Activated T-helper 1 cell treated with Interleukin-2 at 50 U/mL for 16 hours (primary cell): ENCODE results near the gene ZIC4.

Source experiments
- DNase-seq: peaks from one replicate; pipeline ENCODE4 v3.0.0-alpha.2; 2020; ENCODE audit warnings: low read depth

The ZIC4 gene

DNA sequence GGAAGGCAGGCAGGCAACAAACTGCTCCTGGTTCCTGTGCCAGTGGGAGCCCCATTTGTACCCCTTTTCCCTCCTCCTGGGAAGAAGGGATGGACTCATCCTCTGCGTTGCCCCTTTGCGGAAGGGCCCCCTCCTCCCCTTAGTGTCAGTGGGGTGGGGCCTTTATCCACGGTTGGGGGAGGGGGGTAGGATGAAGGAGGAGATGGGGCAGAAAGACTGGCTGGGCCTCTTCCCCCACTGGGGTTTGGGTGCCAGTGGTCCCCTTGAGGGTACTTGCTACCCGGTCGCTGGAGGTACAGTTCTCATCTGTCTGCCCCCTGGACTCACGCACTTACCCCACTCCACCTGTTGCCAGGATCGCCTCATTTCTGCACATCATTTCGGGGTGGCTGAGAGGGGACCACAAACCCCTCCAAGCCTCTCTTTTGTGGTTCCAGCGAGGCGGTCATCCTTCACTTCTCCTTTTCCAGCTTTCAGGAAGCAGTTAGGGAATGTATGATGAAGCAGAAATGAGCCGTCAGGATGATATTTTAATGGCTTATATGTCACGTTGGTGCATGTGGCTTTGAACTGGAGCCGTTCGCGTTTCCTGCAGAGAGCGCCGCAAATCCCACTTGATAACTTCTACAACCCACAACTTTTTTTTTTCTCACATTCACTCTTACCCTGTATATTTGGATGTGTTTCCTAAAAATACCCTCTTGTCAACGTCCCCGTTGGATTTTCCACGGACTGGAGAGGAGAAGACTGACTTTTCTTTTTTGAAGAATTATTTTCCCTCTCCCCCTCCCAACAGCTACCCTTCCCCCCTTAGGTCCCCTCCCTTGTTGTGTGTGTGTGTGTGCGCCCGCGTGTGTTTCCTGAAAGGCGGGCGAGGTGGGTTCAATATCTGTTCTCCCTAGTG lies at the start of gene ZIC4:
ZIC4 (minus strand) TSS at position 516 of the 904 bp plus-strand sequence. CDS start 3,746 bp downstream, outside the sequence.
- DNase-seq: no peak

GRCh38 chr3:147449669-147450068 lies 43.3 kb upstream of the ZIC4 start:
- DNase-seq: no peak

DNA sequence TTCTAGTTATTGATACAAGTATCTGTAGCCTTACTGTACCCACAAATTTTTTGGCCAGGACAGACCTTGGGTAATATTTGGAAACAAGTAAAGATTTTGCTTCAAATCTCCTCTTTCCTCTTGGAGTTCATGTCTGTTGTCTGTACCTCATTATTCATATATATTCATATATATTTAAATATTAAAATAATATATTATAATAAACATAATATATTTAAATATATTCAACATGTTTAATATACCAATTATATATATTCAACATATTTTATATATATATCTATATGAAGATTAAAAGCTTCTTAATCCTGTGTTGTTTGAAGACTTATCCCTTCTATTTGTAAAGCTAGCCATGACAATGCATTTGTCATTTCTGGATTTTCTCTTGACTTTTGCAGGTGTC lies 40.9 kb upstream of the ZIC4 start:
- no peak for DNase-seq

- DNase-seq: no peak
Measured at GRCh38 chr3:147431751-147432150, 25.4 kb upstream of the ZIC4 start.

DNA sequence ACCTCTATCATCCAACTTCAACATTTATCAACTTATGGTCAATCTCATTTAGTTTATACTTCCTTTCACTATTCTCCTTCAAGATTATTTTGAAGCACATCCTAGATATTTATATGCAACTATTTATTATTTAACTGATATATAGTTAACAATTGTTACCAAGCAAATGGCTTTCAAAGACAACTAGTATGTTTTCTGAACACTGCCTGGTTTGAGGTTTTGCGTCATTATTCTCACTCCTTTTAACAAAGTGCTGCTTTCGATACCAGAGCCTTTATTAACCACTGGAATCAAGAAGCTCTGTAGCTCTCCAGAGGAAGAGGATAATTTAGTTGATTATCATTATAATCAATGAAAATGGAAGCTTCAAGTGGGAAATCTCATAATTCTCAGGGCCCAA lies 22.4 kb upstream of the ZIC4 start:
- DNase-seq: no peak

DNA sequence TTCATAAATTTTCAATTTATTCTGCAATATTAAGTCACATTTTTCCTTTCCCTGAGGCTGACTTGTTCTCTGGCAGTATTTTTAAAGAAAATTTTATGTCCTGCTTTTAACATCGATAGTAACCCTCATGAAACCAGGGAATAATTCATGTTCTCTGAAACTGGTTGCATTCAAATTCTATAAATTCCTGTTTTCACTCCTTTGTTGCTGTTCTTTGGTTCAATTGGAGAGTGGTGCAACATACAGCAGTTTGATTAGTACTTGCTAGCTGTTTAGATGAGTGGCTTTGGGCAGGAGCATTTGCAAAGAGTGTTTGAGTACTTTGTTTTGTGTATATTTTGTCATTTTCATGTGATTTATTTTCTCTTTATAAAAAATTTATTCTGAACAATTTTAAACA lies 22.0 kb upstream of the ZIC4 start:
- DNase-seq: no peak

GRCh38 chr3:147427746-147428145 lies 21.4 kb upstream of the ZIC4 start:
- no peak for DNase-seq

GRCh38 chr3:147426931-147427330 lies 20.6 kb upstream of the ZIC4 start:
- DNase-seq: no peak

DNA sequence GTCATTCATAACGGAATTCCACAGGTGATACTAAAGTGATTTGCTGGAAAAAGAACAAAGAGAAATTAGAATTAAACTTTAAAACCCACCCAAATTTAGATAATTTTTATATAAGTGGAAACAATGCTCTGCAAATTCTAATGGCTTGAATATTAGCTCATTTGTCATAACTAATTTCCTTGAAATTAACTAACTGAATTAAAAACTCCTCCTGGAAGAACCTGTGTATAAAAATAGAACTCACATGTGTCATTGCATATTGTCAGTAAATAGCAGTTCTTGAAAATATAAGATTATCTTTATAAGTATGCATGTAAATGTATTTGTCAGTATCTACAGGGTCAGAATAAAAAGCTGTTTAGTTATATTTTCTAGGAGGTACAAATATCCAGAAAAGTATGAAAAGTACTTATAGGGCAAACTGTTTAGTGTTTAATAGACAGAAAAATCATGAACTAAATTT lies 19.1 kb upstream of the ZIC4 start:
- no peak for DNase-seq

DNA sequence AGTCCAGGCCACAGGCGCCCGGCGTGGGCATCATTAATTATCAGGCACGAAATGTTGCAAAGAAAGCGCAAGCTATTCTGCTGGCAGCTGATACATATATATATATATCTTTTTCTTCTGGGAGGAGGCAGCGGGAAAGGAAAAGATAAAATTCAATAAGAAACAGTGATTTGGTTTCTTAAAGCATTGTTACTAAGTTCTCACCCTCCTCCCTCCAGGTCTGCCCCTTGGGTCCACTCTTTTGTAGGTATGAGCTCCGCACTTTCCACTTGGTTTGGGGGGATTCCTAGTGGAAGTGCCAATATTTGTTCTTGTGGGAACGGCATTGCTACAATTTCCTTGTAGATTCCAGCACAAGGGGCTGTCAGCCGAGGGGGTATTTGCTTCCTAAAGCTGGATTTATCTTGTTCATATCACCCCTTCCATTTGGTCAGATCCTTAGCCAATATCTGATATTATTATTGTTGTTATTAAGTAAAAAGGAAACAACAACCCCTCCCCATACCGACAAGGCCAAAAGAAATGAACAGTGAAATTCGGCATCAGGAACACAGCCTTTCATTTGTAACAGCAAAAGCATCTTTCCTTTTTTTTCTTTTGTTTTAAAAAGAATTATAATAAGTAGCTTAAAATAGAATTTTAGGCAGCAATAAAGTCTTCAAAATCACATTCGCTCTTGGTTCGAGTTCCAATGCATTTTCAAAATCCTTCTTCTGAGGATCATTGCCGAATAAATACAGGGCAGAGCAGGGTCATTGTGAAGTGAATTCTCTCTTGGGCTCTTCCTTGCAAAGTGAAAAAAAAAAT lies 18.4 kb upstream of the ZIC4 start:
- DNase-seq: no peak

GRCh38 chr3:147423798-147424580 lies 17.6 kb upstream of the ZIC4 start:
- DNase-seq: no peak

GRCh38 chr3:147423537-147423797 lies 17.1 kb upstream of the ZIC4 start:
- no peak for DNase-seq

DNA sequence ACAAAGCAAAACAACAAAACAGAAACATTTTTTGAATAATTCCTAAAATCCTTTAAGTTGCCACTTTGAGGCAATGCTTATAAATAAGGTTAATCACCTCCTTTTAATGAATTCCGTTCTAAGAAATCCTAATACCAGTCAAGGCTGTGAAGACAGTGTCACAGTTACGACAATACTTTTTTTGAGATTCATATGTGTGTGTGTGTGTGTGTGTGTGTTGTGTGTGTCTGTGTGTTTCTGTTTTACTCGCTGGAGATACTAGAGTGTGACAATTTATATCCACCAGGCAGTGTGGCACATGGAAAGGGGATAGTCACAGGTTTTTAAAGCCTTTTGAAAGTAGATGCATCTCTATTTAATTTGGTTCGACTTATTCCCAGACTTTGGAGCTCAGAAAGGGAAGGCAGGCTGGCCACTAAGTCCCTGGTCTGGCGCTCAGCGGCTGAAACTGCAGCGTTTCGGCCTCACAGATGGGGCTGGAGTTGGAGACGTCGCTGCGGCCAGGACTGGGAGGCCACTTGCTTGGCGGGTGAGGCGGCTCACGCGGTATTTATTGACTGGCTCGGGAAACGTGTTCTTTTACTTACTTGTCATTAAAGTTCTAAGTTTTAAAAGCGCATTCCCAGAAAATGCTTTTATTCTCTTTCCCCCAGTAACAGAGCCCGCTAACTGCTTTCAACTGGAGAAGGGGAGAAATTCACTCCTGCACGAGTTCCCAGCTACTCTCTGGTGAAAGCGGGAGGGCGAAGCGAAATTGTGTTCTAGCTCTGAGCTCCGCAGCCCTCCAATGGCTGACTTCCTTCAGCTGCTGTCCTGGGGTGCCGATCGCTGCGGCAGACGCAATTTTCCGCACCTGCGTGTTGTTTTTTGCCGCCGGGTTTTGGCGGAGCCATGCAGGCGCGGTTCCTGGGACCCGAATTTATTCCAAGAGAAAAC lies 16.5 kb upstream of the ZIC4 start:
- no peak for DNase-seq

DNA sequence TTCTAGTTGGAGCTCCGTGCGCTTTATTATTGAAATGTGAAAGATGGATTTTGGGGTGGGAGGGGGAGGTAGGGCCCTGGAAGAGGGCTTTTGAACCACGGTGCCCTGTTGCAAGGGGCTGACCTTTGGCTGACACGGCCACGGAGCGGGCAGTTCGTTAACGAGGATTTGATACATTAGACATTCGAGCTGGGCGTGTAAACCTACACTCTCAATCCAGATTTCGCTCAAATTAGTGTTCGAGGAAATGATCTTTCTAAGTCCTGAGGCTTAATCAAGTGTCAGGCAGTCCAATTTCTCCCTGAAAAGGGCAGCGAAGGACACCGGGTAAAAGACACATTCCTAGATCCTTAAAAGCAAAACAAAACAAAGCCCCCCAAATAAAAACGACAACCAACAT lies 15.9 kb upstream of the ZIC4 start:
- no peak for DNase-seq

GRCh38 chr3:147421184-147421912 lies 15.0 kb upstream of the ZIC4 start:
- no peak for DNase-seq

DNA sequence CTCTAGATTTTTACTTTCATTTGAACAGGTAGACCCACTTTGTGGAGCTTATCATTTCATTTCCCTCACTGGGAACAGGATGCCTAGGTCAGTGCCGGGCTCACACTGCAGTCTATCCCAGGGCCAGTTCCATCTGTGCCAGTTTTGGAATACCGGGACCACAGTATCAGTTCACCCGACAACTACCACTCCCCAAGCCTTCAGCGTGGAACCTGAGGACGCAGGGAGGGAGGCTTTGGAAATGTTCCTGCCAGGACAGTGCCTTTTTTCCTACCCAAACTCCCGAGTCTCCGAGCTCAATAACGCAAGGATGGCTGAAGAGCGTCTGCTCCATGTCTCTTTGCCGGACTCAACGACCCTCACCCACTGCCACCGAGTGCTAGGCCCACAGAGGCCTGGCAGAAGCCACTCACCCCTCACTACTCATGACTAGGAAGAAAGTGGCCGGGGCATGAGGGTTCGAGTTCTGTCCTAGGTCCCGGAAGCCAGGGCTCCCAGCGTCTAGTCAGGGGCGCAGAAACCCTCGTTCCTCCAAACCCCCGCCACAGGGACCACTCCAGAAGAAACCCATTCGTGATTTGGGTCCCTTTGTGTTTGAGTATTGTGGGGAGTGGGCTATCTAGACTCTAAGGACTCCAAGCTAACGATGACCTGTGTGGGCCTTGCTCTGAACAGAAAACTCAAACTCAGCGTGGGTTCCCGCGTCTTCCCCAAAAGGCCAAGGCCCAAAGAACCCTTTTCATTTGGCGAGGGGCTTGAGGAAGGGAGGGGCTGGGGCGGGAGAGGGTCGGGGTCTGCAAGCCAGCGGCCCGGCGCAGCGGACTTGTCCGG lies 14.2 kb upstream of the ZIC4 start:
- no peak for DNase-seq

DNA sequence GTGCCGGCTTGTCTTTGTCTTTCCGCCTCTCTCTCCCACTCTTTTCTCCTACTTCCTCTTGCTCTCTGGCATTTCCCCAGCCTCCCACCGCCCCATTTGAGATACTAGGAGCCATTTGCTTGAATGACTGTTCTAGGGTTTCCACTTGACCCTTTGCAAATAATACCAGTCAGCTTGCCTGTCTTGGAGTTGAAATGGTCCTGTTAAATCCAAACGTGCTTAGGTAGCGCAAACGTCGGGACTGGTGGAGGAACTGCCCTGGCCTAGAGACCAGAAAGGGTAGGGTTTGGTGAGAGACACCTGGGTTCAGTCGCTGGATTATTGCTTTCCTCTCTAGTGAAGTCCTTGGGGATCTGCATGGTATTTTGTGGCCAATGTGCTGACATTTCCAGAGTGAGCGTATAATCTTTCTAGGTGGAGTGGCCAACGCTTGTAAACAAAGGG lies 13.5 kb upstream of the ZIC4 start:
- no peak for DNase-seq

- no peak for DNase-seq
Measured at GRCh38 chr3:147418808-147419701, 12.7 kb upstream of the ZIC4 start.

GRCh38 chr3:147418371-147418781 lies 12.0 kb upstream of the ZIC4 start:
- no peak for DNase-seq
